HAP-1 (cell line): ENCODE results near the gene GCAT.

Source experiments
- DNase-seq, 2 experiments: peaks; one replicate each; pipeline ENCODE4 v3.0.0-alpha.2; 2016 to 2020; ENCODE audit warnings: low spot score in 2 of 2
- H3K27me3 ChIP-seq: fragments of 250-450 bp; sonication (Bioruptor Pico); 2 replicates; pipeline ENCODE4 v1.5.1; 2020; ENCODE audit warnings: low read depth, mild to moderate bottlenecking, moderate library complexity
- H3K36me3 ChIP-seq: fragments of 250-450 bp; sonication (Bioruptor Pico); replicated peaks from 2 replicates; pipeline ENCODE4 v1.5.1; 2020; ENCODE audit warnings: mild to moderate bottlenecking
- H3K4me1 ChIP-seq: fragments of 250-450 bp; sonication (Bioruptor Pico); 2 replicates; pipeline ENCODE4 v1.5.1; 2020; ENCODE audit warnings: mild to moderate bottlenecking
- H3K4me3 ChIP-seq: fragments of 250-450 bp; sonication (Bioruptor Pico); 2 replicates; pipeline ENCODE4 v1.5.1; 2020; ENCODE audit warnings: mild to moderate bottlenecking, moderate library complexity
- H3K9me3 ChIP-seq: fragments of 250-450 bp; sonication (Bioruptor Pico); 2 replicates; pipeline ENCODE4 v1.5.1; 2020; ENCODE audit warnings: mild to moderate bottlenecking, moderate library complexity
- in situ Hi-C: fragments of 300-500 bp; cut with MboI; formaldehyde crosslinking; loops from 3 replicates; pipeline ENCODE4 v1.14.3; 2020; ENCODE audit warnings: low sequenced_read_pairs, inconsistent platforms, mixed read lengths

Gene GCAT

DNA sequence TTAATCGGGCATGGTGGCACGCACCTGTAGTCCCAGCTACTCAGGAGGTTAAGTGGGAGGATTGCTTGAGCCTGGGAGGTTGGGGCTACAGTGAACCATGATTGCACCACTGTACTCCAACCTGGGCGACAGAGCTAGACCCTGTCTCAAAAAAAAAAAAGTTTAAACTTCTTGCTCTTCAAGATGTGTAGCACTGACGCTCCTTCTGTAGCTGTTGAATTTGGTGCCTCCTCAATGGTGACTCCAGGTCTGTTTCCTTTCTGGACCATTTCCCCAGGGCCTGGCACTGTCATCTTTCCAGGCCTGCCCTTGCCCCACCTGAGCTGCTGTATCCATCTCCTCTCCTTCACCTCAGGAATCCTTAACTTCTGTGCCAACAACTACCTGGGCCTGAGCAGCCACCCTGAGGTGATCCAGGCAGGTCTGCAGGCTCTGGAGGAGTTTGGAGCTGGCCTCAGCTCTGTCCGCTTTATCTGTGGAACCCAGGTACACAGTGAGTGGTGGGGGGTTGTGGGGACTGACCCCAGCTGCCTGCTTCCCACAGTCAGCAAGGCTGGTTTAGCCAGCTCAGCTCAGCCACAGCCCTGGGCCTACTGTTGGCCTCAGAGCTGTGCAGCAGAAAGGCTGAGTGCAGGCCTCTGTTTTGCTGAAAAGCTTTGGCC lies 2.1 kb downstream of the GCAT start:
- Histone ChIP-seq H3K9me3 (no peaks in the 10 kb centered on the region), H3K4me3 (no peak overlapping the region), H3K27me3 (peaks cover 5% of the 10 kb centered on the region), H3K36me3 (peaks cover 7% of the 10 kb centered on the region), H3K4me1 (peaks cover 4% of the 10 kb centered on the region)
- no peak for DNase-seq
- in situ Hi-C loops, result loop anchor here (10.0 kb wide), 1 partner anchor 145 kb away; the partner anchor contains the start of genes C22orf23 and POLR2F

DNA sequence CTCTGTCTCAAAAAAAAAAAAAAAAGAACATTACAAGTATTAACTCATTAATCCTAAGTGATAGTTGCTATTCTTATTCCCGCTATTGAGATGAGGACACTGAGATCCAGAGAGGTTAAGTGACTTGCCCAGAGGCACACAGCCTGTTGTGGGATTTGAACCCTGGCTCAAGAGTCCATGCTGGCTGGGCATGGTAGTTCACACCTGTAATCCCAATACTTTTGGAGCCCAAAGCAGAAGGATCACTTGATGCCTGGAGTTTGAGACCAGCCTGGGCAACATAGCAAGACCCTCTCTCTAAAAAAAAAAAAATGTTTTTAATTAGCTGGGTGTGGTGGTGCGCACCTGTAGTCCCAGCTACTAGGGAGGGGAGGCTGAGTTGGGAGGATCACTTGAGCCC lies 4.1 kb downstream of the GCAT start:
- no peaks in the 10 kb centered on the region; the same call in 1 of the 2 replicates for H3K27me3 ChIP-seq
- DNase-seq, result no peak
- peaks cover 4% of the 10 kb centered on the region for H3K4me1 ChIP-seq
- H3K36me3 ChIP-seq, result peaks cover 19% of the 10 kb centered on the region
- no peak overlapping the region for H3K4me3 ChIP-seq
- no peaks in the 10 kb centered on the region for H3K9me3 ChIP-seq
- in situ Hi-C loops, result loop anchor here (10.0 kb wide), 1 partner anchor 143 kb away; the partner anchor contains the start of genes C22orf23 and POLR2F

DNA sequence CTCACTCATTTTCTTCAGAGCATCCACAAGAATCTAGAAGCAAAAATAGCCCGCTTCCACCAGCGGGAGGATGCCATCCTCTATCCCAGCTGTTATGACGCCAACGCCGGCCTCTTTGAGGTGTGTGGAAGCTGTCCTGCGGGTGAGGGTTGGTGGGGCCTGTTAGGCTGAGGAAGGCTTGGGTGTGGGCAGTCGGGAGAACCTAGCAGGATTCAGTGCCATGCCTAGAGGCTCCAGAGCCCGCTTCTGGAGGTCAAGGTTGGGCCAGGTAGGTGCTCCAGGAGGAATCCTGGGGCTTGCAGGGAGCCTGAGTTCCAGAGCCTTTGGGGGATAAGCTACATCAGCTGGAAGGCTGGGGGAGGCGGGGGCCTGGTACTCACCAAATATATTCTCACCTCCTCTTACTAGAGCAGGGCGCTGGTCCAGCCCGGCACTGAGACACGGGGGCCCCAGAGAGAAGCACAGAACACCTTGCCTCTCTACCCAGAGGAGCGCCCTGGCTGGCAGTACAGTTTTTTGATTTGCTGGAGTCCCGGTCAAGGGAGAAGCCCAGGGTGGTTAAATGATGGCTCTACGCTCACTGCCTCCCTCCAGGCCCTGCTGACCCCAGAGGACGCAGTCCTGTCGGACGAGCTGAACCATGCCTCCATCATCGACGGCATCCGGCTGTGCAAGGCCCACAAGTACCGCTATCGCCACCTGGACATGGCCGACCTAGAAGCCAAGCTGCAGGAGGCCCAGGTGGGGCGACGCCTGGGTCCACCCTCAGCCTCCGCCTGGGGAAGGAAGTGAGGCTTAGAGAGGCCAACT lies 5.3 kb downstream of the GCAT start:
- in situ Hi-C loops, result loop anchor here (10.0 kb wide), 1 partner anchor 142 kb away; the partner anchor contains the start of genes C22orf23 and POLR2F
- no peak for DNase-seq

DNA sequence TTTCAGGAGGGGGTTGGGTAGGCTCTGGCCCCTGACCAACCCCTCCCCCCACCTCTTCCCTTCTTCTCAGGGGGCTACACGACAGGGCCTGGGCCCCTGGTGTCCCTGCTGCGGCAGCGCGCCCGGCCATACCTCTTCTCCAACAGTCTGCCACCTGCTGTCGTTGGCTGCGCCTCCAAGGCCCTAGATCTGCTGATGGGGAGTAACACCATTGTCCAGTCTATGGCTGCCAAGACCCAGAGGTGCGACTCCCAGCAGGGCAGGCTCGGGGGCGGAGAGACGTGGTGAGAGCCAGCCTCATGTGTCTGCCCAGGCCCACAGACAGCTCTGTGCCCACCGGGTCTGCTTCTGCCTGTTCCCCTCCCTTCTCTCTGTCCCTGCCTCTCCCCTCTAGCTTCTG lies 7.9 kb downstream of the GCAT start:
- no peaks in the 10 kb centered on the region for H3K9me3 ChIP-seq
- no peak for DNase-seq
- H3K4me1 ChIP-seq, result peaks cover 4% of the 10 kb centered on the region; the same call in 1 of the 2 replicates
- peaks cover 20% of the 10 kb centered on the region for H3K36me3 ChIP-seq
- H3K4me3 ChIP-seq, result no peak overlapping the region
- H3K27me3 ChIP-seq, result no peaks in the 10 kb centered on the region
- in situ Hi-C loops, result loop anchor here (10.0 kb wide), 1 partner anchor 139 kb away; the partner anchor contains the start of genes C22orf23 and POLR2F

More for the DNA sequence above, 5.3 kb downstream of the GCAT start:
- no peak overlapping the region for H3K4me3 ChIP-seq
- H3K9me3 ChIP-seq, result no peaks in the 10 kb centered on the region
- peaks cover 20% of the 10 kb centered on the region for H3K36me3 ChIP-seq
- H3K27me3 ChIP-seq, result no peaks in the 10 kb centered on the region
- H3K4me1 ChIP-seq, result peaks cover 4% of the 10 kb centered on the region

DNA sequence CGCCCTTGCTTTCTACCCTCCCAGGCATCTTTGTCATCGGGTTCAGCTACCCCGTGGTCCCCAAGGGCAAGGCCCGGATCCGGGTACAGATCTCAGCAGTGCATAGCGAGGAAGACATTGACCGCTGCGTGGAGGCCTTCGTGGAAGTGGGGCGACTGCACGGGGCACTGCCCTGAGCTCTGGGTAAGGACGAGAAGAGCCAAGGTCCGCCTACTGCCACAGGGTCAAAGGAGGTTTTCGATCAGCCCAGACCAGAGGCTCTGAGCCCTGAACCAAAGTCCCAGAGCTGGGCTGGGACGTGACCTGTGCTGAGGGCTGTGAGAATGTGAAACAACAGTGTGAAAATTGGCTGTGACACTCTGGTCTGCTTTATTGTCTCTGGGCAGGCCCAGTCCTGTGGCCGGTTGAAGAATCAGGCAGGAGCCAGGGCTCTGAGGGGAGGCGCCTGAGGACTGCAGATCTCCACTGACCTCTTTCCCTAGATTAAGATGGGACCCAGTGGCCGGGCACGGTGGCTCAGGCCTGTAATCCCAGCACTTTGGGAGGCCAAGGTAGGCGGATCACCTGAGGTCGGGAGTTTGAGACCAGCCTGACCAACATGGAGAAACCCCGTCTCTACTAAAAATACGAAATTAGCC lies 8.9 kb downstream of the GCAT start:
- no peaks in the 10 kb centered on the region for H3K27me3 ChIP-seq
- no peaks in the 10 kb centered on the region for H3K9me3 ChIP-seq
- H3K36me3 ChIP-seq, result peaks cover 20% of the 10 kb centered on the region
- in situ Hi-C loops, result loop anchor here (10.0 kb wide), 1 partner anchor 138 kb away; the partner anchor contains the start of genes C22orf23 and POLR2F
- DNase-seq, result no peak
- H3K4me3 ChIP-seq, result no peak overlapping the region
- H3K4me1 ChIP-seq, result peaks cover 4% of the 10 kb centered on the region; the same call in 1 of the 2 replicates

DNA sequence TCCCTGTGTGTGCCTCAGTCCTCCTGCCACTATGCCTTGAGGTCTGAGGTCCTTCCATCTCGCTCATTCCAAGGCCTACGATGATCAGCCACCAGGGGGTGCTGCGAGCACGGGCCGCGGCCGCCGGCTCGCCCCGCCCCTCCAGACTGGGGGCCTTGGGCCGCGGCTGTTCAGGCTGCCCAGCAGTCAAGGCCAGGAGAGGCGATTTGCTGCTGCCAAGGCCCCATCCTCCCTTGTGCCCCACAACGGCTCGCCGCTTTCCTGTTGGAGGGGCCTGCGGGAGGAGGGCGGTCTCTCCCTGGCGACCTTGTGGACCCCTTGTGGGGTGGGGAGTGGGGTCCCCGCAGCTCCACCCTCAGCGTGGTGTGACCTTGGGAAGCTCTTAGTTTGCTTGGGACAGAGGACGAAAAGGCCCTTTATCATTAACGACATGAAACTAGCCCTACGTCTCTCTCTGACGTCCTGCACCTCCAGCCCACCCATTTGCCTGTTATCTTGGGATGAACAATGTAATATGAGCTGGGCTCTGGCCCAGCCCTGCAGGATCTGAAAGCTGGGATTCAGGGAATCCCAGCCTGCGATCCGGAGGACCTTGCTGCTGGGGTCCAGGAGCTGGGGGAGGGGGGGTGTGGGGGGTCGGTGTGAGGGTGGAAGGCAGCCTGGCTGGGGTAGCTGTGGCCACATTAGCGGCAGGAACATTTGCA lies 10.1 kb downstream of the GCAT start:
- Histone ChIP-seq H3K36me3 (peaks cover 20% of the 10 kb centered on the region), H3K27me3 (no peaks in the 10 kb centered on the region), H3K4me1 (peaks cover 4% of the 10 kb centered on the region; the same call in 1 of the 2 replicates), H3K9me3 (no peaks in the 10 kb centered on the region), H3K4me3 (peak overlapping the region; percentile 9; the same call in 1 of the 2 replicates)
- in situ Hi-C loops, result loop anchor here (10.0 kb wide), 1 partner anchor 137 kb away; the partner anchor contains the start of genes C22orf23 and POLR2F
- DNase-seq, result peak; percentile 76 to 92

DNA sequence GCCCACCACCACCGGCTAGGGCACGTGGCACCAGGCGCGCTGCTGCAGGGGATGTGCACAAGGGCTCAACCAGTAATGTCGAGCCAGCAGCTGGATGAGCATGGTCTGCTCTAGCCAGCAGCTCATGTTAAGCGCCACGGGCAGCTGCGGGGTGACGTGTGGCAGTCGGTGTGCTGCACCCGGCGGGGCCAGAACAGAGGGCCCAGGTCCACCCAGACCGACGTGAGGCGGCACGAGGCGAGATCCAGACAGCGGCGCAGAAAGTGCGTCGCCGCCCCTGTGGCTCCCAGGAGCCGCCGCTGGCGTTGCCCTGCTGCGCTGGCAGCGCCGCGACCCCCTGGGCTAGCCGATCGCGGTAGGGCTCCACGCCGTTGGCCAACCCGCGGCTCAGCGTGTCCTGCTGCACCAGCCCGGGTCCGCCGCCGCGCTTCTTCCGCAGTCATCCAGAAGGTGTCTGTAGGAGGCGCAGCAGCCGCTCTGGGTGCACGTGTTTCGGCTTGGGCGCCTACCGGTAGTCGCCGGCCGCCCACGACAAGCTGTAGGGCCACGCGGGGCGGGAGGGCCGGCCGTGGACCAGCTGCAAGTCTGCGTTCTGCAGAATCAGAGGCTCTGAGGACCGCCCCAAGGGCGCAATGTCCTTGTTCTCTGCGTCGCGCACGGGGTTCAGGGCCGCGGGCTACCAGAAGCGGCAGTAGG lies 10.8 kb downstream of the GCAT start:
- in situ Hi-C loops, result loop anchor here (10.0 kb wide), 1 partner anchor 136 kb away; the partner anchor contains the start of genes C22orf23 and POLR2F

DNA sequence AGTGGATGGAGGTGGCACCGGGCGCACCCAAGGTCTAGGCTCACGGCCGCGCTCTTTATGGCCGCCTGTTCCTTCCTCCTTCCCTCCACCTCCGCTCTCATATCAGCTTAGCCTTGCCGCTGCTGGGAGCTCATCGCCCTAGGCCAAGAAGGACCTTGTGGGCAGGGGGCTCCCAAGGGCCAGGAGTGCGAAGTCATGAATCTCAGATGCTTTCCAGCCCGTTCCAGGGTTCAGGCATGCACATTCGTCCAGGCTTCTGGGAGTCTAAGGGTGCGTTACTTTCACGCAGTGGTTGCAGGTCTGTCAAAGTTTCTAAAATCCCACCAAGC lies 11.3 kb downstream of the GCAT start:
- H3K27me3 ChIP-seq, result no peaks in the 10 kb centered on the region
- H3K4me3 ChIP-seq, result no peak overlapping the region
- in situ Hi-C loops, result loop anchor here (10.0 kb wide), 1 partner anchor 136 kb away; the partner anchor contains the start of genes C22orf23 and POLR2F
- H3K4me1 ChIP-seq, result peaks cover 4% of the 10 kb centered on the region; the same call in 1 of the 2 replicates
- H3K9me3 ChIP-seq, result no peaks in the 10 kb centered on the region
- peaks cover 20% of the 10 kb centered on the region for H3K36me3 ChIP-seq
- no peak for DNase-seq

More for the DNA sequence above, 10.8 kb downstream of the GCAT start:
- peaks cover 4% of the 10 kb centered on the region; the same call in 1 of the 2 replicates for H3K4me1 ChIP-seq
- no peaks in the 10 kb centered on the region for H3K27me3 ChIP-seq
- H3K4me3 ChIP-seq, result no peak overlapping the region
- H3K9me3 ChIP-seq, result no peaks in the 10 kb centered on the region
- no peak for DNase-seq
- peaks cover 20% of the 10 kb centered on the region for H3K36me3 ChIP-seq

DNA sequence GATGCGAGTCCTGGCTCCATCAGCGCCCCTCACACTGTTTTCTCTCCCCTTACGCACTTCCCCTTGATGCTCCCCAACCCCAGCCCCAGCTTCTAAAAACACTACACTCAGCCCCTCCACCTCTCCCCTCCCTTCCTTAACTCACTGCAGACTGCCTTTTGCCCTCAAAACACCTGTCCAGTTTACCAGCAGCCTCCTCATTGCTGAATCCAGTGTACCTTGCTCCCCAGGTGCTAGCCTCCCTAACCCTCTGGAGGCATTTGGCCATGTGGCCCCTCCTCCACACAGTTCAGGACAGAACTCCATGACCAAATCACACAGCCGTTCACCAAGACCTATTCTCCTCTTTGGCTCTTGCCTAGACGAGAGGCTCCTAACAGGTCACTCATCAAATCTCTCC lies 12.6 kb downstream of the GCAT start:
- H3K4me3 ChIP-seq, result no peak overlapping the region
- no peaks in the 10 kb centered on the region for H3K9me3 ChIP-seq
- in situ Hi-C loops, result no loop called here
- DNase-seq, result no peak
- no peaks in the 10 kb centered on the region for H3K27me3 ChIP-seq
- H3K36me3 ChIP-seq, result peaks cover 8% of the 10 kb centered on the region
- peaks cover 4% of the 10 kb centered on the region; the same call in 1 of the 2 replicates for H3K4me1 ChIP-seq

DNA sequence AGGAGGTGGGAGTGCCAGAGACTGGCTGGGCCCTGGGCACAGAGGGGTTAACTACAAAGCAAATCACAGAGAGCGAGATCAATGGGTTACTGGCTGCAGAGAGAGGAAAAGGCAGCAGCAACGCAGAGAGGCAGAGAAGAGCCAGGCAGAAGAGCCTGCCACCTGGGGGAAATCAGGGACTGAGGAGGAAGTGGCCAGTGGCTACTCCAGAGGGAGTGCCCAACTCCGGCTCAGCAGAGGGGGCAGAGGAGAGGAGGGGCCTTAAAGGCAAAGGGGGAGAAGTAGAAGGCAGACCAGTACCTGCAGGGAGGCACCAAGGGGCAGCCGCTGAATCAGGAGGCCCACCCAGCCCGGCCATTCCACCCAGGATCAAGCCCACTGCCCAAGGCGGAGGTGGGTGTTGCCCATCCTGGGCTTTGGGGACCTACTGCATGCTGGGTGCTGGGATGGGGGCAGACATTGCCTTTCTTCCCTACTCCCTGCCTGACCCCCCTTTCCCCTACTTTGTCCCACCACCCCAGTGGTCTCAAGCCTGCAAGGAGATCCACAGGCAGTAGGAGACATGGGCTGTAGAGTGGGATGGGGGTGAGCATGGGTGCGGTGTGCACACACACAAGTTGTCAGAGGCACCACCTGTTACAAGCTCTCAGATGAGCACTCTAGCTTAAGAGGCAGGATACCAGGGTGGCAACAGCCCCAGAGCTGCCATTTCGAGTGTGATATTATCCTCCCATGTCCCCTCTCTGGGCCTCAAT lies 14.5 kb downstream of the GCAT start:
- Histone ChIP-seq H3K9me3 (no peaks in the 10 kb centered on the region), H3K36me3 (no peaks in the 10 kb centered on the region), H3K4me3 (no peak overlapping the region), H3K27me3 (no peaks in the 10 kb centered on the region), H3K4me1 (peaks cover 4% of the 10 kb centered on the region; the same call in 1 of the 2 replicates)
- no peak for DNase-seq
- in situ Hi-C loops, result no loop called here

DNA sequence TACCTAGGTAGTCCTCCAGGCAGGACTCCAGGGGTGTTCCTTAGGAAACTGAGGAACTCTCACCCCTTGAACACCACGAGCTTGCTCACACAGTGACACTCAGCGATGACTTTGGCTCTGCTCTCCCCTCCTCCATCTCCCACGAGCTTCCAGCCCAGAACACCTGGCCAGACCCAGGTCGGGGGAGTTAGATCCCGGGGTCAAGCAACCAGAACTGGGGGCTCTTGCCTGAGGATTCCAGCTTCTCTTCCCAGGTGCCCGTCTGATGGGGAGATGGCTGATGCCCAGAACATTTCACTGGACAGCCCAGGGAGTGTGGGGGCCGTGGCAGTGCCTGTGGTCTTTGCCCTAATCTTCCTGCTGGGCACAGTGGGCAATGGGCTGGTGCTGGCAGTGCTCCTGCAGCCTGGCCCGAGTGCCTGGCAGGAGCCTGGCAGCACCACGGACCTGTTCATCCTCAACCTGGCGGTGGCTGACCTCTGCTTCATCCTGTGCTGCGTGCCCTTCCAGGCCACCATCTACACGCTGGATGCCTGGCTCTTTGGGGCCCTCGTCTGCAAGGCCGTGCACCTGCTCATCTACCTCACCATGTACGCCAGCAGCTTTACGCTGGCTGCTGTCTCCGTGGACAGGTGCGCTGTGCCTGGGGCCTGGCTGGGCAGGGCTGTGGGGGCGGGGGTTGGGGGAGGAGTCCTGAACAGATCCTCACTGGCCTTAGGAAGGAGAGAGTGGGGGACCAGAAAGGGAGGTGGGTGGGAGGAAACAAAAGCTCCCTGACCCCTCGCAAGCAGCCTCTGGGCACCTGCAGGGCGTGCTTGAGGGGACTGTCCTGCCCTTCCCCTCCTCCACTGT lies 15.6 kb downstream of the GCAT start, which contains the start of gene GALR3:
GALR3 (plus strand) TSS at position 249 of the 852 bp plus-strand sequence; CDS start at position 274, 25 bp downstream.
- no peak within 1 kb of the TSS for H3K4me3 ChIP-seq
- no peaks in the 10 kb centered on the region for H3K27me3 ChIP-seq
- H3K9me3 ChIP-seq, result no peaks in the 10 kb centered on the region
- H3K4me1 ChIP-seq, result no peaks in the 10 kb centered on the region
- no peaks in the 10 kb centered on the region for H3K36me3 ChIP-seq
- in situ Hi-C loops, result no loop called here
- DNase-seq, result no peak
